ENCODE results near the gene GRAP2.

GRAP2 gene

DNA sequence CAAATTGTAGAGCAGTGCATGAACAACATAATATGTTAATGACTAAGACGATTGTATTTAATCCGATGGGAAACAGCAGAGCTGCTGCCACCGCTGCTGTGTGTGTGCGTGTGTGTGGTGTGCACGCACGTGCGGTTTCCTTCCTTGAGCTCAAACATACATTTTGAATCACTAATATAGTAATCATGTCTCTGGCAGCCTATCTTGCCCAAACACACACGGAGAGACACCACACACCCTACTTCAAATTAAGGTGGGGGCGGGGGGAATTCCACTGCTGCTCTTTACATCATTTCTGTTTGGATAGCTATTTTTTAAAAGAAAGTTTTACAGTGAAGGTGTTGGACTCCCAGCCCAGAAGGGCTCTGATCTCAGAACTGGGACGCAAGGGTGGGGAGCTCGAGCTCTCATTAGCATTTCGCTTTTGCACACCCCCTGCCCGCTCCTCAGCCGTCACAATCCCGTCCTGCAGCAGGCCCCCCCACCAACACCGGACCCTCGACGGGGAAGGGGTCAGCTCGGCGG, 93.2 kb downstream of the GRAP2 start:
- no peak for DNase-seq (ENCODE audit: low read depth)

- DNase-seq (ENCODE audit: low read depth): no peak
Observed at GRCh38 chr22:39994566-39995392, 93.9 kb downstream of the GRAP2 start, which contains the start of gene FAM83F. Gene FAM83F (plus strand): TSS chr22:39994954. CDS start chr22:39995043, 89 bp downstream.

GRCh38 chr22:39995393-39996252, 94.7 kb downstream of the GRAP2 start:
- DNase-seq (ENCODE audit: low read depth): no peak

GRCh38 chr22:39996732-39997131, 95.8 kb downstream of the GRAP2 start:
- no peak for DNase-seq (ENCODE audit: low read depth)

DNA sequence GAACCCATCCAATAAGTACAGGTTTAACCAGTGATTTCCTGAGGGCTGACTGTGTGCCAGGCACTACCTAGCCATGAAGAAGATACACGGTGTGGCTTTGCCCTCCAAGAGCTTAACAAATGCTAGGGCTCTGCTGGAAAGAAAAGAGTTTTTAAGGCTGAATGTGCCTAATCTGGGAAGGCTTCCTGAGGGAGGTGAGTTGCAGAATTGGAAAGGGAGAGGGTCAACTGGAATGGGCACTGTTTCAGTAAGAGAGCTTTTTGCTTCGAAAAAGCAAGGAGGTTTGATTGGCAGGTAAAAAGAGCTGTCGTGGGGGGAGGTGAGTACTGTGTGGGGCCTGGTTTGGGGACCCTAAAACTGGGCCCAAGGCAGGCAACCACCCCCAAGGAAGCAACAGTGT, 96.5 kb downstream of the GRAP2 start:
- no peak for DNase-seq (ENCODE audit: low read depth)

DNA sequence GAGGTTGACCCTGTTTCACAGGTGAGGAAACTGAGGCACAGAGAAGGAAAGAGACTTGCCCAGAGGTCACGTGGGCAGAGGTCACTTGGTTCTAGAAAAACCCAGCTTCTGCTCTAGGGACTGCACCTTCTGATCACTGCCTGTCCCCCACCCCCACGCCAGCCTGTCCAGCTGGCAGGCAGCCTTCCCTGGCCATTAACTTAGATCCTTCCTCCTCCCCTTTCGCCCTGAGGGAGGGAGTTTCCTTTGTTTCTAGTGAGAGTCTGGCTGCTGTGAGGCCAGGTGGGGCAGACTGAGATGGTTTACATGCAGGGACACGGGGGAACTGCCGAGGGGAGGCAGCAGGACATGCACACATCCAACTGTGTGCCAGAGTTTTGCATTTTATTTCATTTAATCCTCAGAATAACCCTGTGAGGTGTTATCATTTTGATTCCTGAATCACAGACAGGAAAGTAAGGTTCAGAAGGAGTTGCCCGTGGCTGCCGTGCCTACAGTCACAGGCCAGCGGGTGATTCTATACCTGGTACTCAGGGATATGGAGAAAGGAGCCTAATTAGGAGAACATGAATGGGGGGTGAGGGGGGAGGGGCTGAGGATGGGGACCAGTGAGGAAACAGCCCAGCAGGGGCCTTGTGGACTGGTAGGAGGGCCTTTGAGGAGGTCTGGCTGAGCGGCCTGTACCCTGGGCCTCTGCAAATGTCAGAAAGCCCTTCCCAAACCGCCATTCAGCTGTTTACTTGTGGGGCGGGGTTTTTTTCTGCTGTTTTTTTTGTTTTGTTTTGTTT, 97.2 kb downstream of the GRAP2 start:
- DNase-seq (ENCODE audit: low read depth): no peak

GRCh38 chr22:39999144-39999757, 98.4 kb downstream of the GRAP2 start:
- no peak for DNase-seq (ENCODE audit: low read depth)

DNA sequence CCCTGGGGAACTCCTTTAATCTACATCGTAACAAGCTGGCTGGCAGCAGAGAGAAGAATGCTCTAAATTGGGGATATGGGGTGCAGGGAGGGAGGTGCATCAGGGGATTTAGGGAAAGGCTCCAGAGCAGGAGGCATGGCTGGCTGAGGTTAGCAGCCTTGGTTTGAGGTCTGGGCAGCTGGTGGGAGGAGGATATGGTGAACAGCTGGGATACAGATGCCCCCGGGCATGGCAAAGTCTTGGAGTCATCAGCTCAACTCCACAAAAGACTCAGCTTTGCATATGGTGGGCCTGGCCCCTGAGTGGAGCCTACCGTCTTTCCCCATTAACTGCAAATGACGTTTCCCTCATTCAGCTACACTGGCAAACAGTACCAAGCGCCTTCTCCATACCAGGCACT, 99.3 kb downstream of the GRAP2 start:
- no peak for DNase-seq (ENCODE audit: low read depth)

GRCh38 chr22:40001106-40001505, 100.2 kb downstream of the GRAP2 start:
- DNase-seq (ENCODE audit: low read depth): no peak

DNA sequence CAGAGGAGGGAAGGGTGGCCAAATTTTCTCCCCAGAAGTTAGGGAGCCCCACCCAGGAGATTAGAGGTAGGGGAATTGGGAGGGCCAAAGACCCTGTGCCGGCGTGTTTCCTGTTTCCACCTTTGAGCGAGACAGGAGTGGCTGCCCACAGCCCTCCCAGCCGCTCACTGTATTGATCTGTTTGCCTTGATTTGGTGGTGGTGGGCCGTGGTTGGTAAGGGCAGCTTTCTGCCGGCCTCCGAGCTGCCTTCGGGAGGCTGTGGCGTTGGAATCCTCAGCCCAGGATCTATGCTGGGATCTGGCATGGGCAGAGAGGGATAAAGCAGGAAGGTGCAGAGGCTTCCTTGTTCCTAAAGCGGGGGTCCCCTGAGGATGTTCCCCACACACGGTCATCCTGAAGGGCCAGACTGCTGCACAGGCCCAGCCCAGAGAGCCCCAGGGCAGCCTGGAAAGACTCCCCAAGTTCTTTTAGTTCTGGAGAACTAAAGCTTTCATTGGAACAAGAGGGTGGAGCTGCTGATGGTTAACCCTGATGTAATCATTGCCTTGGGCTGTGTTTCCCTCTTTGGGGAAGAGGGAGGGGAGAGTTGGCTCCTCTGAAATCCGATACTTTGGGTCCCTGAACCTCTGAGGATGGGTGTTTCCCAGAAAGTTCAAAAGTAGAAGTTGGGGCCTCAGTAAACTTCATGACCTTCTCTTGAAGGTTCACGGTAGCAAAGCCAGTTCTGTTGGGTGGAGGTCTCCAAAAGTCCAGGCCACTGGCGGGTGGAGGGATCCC, 101.1 kb downstream of the GRAP2 start:
- DNase-seq (ENCODE audit: low read depth): no peak

GRCh38 chr22:40002935-40003715, 102.2 kb downstream of the GRAP2 start:
- no peak for DNase-seq (ENCODE audit: low read depth)

DNA sequence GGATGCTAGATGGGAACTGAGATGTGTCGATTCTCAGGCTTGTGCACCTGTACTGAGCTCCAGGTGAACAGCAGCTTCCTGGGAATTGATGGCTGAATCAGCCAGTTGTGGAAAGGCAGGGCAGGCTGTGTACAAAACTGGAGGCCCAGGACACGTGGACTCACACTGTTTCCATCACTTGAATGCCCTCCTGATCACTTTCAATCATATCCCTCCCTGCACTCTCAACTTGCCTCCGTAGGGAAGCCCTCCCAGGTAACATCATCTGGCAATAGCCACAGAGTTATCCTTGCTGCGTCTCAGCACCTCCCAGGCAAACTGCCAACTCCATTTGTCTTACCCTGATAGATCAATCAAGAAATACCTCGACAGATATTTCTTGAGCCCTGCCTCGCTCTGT, 104.0 kb downstream of the GRAP2 start:
- no peak for DNase-seq (ENCODE audit: low read depth)

DNA sequence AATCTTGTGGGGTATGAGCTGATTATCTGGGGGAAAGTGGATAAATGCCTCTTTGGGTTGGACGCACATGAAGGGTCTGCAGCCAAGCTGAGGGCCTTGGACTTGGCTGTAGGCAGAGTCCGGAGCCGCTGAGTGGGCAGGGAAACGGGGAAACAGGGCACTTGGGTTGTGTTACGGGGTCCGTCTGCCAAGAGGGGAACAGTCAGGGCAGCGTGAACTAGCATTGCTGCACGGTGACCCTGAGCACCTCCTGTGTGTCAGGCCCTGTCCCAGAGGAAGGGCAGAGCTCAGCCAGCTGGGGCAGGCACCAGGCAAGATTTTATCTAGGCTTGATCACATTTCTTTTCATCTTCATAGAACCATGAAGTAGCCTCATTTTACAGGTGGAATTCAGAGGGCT, 105.8 kb downstream of the GRAP2 start:
- no peak for DNase-seq (ENCODE audit: low read depth)

DNA sequence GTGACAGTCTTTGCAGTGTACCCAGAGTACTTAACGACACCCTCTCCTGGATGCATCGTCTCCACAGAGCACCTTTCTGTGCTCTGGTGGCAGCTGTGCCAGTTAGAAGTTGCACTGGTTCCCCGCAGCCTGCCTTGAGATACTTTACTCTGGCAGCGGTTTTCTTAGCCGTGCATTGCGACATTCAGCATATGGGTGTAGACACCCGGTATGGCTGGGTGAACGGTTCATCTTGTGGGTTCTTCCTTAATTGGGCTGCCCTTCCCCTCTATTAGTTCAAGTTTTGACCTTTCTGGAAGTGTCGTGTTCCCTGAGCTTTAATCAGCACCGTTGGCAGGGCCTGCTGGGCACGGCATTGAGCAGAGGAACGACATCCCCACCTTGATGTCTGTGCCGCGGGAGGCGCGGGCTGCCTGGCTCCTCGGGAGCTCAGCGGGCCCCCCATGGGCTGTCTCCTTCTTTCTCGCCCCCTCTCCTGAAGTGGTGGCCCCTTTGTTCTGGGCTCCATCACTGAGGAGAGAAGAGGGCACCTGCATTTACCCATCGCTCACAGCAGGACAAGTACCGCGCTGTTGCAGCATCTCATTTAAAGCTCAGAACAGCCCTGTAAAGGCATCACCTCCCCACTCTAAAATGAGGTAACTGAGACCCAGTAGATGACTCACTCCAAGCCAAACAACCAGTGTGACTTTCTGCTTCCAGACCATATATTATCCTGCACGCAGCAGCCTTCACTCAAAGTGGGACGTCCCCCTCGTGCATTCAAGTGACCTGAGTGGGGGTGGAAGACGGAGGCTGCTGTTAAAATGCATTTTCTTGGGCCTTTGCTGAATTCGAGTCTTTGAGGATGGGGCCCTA, 107.2 kb downstream of the GRAP2 start:
- DNase-seq (ENCODE audit: low read depth): no peak

DNA sequence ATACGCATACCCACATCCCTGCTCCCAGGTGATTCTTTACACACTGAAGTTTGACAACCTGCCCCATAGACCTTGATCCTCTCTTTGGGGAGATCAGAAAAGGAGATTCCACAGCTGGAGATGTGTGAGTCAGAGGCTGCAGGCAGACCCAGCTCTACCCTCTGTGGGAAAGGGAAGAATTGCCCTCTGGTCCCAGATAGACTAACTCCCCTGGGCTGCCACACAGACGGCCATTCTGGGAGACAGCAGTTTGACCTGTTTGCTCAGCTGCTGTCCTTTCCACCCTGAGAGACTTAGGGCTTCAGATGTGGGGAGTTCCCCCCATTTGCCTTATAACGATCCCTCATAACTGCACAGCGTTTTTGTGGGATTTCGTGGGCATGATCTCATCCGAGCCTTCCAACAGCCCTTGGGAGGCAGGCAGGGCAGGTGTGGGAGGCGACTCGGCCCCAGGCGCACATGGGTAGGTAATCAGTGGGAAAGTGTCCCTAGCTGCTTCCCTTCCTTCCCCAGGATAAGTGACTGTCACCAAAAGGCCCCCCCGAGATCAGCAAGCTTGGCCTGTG, 107.9 kb downstream of the GRAP2 start:
- DNase-seq (ENCODE audit: low read depth): no peak

DNA sequence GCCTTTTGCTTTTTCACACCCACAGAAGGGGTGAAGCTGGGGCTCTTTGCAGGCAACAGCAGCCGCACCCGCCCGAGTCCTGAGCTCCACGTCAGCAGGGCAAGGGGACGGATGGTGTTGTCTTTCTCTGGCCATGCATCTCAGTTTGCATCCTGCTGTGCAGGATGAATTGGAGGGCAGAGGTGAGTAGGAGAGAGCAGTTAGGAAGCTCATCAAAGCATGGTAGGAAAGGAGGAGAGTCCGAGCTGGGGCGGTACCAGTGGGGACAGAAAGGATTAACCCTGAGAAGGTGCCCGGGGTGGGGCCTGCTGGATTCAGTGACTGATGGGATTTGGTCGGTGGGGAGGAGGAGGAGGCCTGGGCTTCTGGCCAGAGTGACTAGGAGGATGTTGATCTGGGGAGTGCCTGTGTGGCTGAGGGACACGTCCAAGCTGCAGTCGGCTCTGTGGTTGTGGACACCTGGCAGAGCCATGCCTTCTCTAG, 108.4 kb downstream of the GRAP2 start:
- DNase-seq (ENCODE audit: low read depth): no peak

GRCh38 chr22:40009951-40010671, 109.2 kb downstream of the GRAP2 start:
- no peak for DNase-seq (ENCODE audit: low read depth)

- DNase-seq (ENCODE audit: low read depth): no peak
Observed at GRCh38 chr22:40010746-40011145, 109.9 kb downstream of the GRAP2 start.
